Measurements from ENCODE around the gene DUS4L.

- TF ChIP-seq, protein P1, sequence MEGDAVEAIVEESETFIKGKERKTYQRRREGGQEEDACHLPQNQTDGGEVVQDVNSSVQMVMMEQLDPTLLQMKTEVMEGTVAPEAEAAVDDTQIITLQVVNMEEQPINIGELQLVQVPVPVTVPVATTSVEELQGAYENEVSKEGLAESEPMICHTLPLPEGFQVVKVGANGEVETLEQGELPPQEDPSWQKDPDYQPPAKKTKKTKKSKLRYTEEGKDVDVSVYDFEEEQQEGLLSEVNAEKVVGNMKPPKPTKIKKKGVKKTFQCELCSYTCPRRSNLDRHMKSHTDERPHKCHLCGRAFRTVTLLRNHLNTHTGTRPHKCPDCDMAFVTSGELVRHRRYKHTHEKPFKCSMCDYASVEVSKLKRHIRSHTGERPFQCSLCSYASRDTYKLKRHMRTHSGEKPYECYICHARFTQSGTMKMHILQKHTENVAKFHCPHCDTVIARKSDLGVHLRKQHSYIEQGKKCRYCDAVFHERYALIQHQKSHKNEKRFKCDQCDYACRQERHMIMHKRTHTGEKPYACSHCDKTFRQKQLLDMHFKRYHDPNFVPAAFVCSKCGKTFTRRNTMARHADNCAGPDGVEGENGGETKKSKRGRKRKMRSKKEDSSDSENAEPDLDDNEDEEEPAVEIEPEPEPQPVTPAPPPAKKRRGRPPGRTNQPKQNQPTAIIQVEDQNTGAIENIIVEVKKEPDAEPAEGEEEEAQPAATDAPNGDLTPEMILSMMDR (tag by site-specific recombination; IDR thresholded peaks at IDR 0.05) = no peak
- no peak for TF ChIP-seq ZNF747 (tag by site-specific recombination; IDR thresholded peaks at IDR 0.05)
- no peak for TF ChIP-seq ZNF692 (tag by site-specific recombination; IDR thresholded peaks at IDR 0.05)
- TF ChIP-seq ZNF366 (tag by site-specific recombination; conservative IDR thresholded peaks at IDR 0.05) = no peak
- no peak for TF ChIP-seq KLF8 (tag by site-specific recombination; IDR thresholded peaks at IDR 0.05)
Observed at GRCh38 chr7:107582875-107583274, 19.1 kb downstream of the DUS4L start.
